ENCODE results near the gene OR12D2. TPM values are rescaled to one million over a fixed set of nuclear protein-coding genes. Genes with fewer than 3 reads are reported as not detected.
"Not testable (repeated sequence)": the region's sequence is repeated elsewhere in the genome, so short reads cannot be mapped to it uniquely, and the experiment has no call there.

Gene OR12D2
- polyA plus RNA-seq, 4 donors: not detected

DNA sequence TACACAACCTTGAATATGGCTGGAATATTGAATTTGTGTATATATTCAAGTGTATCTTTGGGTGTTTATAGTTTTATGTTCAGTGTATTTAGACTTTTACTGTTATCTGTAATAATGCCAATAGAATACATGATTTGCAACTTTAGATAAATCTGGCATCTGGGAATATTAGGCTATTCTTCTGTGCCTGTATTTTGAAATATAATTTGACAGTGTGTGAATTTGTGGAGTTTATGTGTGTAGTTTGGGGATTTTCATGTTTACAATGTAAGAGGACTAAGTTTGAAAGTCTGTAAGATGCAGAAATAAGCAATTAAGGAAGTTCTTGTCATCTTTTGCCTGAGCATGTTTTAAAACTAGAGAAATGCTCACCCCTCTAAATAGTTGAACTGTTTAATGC lies 43.6 kb downstream of the OR12D2 start, which contains the start of gene OR10C1:
Gene OR10C1, plus strand, starts transcription at position 301 of the 400 bp plus-strand sequence. CDS start 710 bp downstream, outside the sequence.
- H3K4me1 ChIP-seq (ENCODE audit: control insufficient read depth in 3 of 3, insufficient read depth in 2 of 3, low read depth in 1 of 3, low read length in 2 of 3): no peaks in the 10 kb centered on the region
- FAIRE-seq (no peak), DNase-seq (no peak)
- no peaks in the 10 kb centered on the region for H3K9me3 ChIP-seq (ENCODE audit: control insufficient read depth in 2 of 2, insufficient read depth in 1 of 2, low read depth in 1 of 2, low read length in 1 of 2)
- no peaks in the 10 kb centered on the region for H3K36me3 ChIP-seq (ENCODE audit: control insufficient read depth in 3 of 3, insufficient read depth in 2 of 3, low read depth in 1 of 3, low read length in 3 of 3)
- H3K4me3 ChIP-seq (ENCODE audit: low read depth in 1 of 3, low read length in 3 of 3): no peak within 1 kb of the TSS
- peaks cover 0 to 2% (median 0%) of the 10 kb centered on the region in 3 donors for H3K27me3 ChIP-seq (ENCODE audit: control insufficient read depth in 3 of 3, insufficient read depth in 3 of 3, low read length in 3 of 3)
- H3K27ac ChIP-seq (ENCODE audit: low read depth in 1 of 3, low read length in 2 of 3): no peak within 1 kb of the TSS

DNA sequence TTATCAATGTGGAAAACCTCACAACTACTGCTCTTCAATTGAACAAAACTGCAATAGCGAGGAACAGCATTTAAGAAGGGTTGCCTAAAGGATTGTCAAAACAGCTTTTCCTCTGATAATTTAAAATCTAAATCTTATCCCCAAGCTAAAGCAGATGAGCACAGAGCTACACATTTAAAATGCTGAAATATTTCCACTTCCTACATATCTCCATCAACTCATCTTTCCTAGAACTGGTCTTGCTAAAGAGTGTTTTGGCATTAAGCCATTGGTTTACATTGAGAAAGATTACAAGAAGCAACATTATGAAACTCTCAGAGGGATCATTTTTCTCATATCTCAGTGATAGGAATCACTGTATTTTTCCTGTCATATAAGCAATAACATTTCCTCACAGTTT lies 47.3 kb downstream of the OR12D2 start:
- DNase-seq: no peak
- 80 to 83% (median 81%) methylated on average over 1 of the region's 1 CpG for WGBS, 3 donors
- H3K36me3 ChIP-seq (ENCODE audit: control insufficient read depth in 3 of 3, insufficient read depth in 2 of 3, low read depth in 1 of 3, low read length in 3 of 3): no peaks in the 10 kb centered on the region
- H3K4me1 ChIP-seq (ENCODE audit: control insufficient read depth in 3 of 3, insufficient read depth in 2 of 3, low read depth in 1 of 3, low read length in 2 of 3): no peaks in the 10 kb centered on the region
- no peak for FAIRE-seq
- H3K9me3 ChIP-seq (ENCODE audit: control insufficient read depth in 2 of 2, insufficient read depth in 1 of 2, low read depth in 1 of 2, low read length in 1 of 2): no peaks in the 10 kb centered on the region
- H3K27ac ChIP-seq (ENCODE audit: low read depth in 1 of 3, low read length in 2 of 3): no peak overlapping the region
- no peak overlapping the region for H3K4me3 ChIP-seq (ENCODE audit: low read depth in 1 of 3, low read length in 3 of 3)
- H3K27me3 ChIP-seq (ENCODE audit: control insufficient read depth in 3 of 3, insufficient read depth in 3 of 3, low read length in 3 of 3): peaks cover 0 to 6% (median 0%) of the 10 kb centered on the region in 3 donors

DNA sequence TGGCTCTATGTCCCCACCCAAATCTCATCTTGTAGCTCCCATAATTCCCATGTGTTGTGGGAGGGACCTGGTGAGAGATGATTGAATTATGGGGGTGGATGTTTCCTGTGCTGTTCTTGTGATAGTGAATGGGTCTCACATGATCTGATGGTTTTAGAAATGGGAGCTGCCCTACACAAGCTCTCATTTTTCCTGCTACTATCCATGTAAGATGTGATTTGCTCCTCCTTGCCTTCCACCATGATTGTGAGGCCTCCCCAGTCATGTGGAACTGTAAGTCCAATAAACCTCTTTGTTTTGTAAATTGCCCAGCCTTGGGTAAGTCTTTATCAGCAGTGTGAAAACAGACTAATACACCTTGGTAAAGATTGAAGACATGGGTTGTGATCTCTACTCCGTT lies 48.6 kb downstream of the OR12D2 start:
- not testable (repeated sequence) for H3K27ac ChIP-seq (ENCODE audit: low read depth in 1 of 3, low read length in 2 of 3); H3K9me3 ChIP-seq (ENCODE audit: control insufficient read depth in 2 of 2, insufficient read depth in 1 of 2, low read depth in 1 of 2, low read length in 1 of 2); H3K4me1 ChIP-seq (ENCODE audit: control insufficient read depth in 3 of 3, insufficient read depth in 2 of 3, low read depth in 1 of 3, low read length in 2 of 3); FAIRE-seq; H3K36me3 ChIP-seq (ENCODE audit: control insufficient read depth in 3 of 3, insufficient read depth in 2 of 3, low read depth in 1 of 3, low read length in 3 of 3); DNase-seq; H3K27me3 ChIP-seq (ENCODE audit: control insufficient read depth in 3 of 3, insufficient read depth in 3 of 3, low read length in 3 of 3); H3K4me3 ChIP-seq (ENCODE audit: low read depth in 1 of 3, low read length in 3 of 3)
- 43 to 70% (median 66%) methylated on average over 1 of the region's 1 CpG for WGBS, 3 donors

Other genes starting within 250 kb of the OR12D2 start
- gene OR2J2, start 224.7 kb upstream of the OR12D2 start, polyA plus RNA-seq: not detected
- gene OR14J1, start 93.9 kb upstream of the OR12D2 start, polyA plus RNA-seq: under 1 TPM in 1 of 4 donors, not detected in 3; under 0.01 TPM
- not detected for gene OR5V1, start 26.8 kb upstream of the OR12D2 start, polyA plus RNA-seq
- gene OR12D3, start 20.3 kb upstream of the OR12D2 start, polyA plus RNA-seq: not detected
- gene OR12D1, start 19.3 kb downstream of the OR12D2 start, polyA plus RNA-seq: not detected
- not detected for gene OR10C1, start 43.7 kb downstream of the OR12D2 start, polyA plus RNA-seq
- not detected for gene OR11A1, start 61.4 kb downstream of the OR12D2 start, polyA plus RNA-seq
- not detected for gene OR2H1, start 61.5 kb downstream of the OR12D2 start, polyA plus RNA-seq
- not detected for gene MAS1L, start 92.3 kb downstream of the OR12D2 start, polyA plus RNA-seq
- 10 to 100 TPM in 2 of 4 donors, 1 to 10 TPM in 1, not detected in 1; 4.6 to 20.0 (median 17.0) TPM for gene UBD, start 164.1 kb downstream of the OR12D2 start, polyA plus RNA-seq
- gene OR2H2, start 189.5 kb downstream of the OR12D2 start, polyA plus RNA-seq: not detected
- 10 to 100 TPM in 2 of 4 donors, 1 to 10 TPM in 1, under 1 TPM in 1; 0.22 to 12.2 (median 7.1) TPM for gene GABBR1, start 237.6 kb downstream of the OR12D2 start, polyA plus RNA-seq